AG08395 (cell line): ENCODE results near the gene POMT2.
A peak's percentile ranks its signal among the peaks of the same experiment; 100 is the strongest.
"Not testable (repeated sequence)": the region's sequence is repeated elsewhere in the genome, so short reads cannot be mapped to it uniquely, and the experiment has no call there.

Experiments
- DNase-seq: peaks from one replicate; pipeline ENCODE4 v3.0.0; 2012; ENCODE audit warnings: mixed read lengths, low spot score

POMT2 gene

DNA sequence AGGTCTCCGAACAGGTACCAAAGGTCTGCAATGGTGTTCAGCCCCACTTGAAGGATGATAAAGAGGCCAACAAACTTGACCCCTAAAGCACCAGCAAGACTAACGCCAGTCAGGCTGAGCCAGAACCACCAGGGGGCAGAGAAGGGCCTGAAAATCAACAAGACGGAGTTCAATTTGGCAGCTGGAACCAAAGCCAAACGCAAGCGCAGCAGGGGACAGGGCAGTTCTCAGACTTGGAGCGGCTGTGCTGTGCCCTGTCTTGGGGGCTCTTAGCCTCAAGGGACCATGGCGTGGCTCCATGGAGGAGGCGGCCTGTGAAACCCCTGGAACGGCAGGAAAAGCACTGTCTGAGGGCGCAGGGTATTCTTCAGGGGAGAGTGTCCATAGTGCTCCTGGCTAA, 19.6 kb downstream of the POMT2 start:
- DNase-seq, result peak; percentile 80

DNA sequence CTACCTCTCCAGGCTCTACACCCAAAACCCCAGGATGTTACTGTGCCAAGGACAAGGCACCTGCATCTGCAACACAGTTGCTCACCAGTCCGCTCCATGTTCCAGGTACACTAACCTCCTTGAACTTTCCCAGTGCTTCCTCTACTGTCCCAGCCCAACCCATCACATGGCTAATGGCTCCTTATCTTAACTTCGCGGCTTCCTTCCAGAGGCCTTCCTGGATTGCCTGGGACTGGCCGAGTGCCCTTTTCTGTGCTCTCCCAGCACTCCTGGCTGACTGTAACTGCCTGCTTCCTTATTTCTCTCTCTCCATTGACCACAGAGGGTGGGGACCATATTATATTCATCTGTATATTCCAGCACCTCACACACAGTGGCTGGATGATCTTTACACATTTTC, 20.9 kb downstream of the POMT2 start:
- DNase-seq, result no peak

DNA sequence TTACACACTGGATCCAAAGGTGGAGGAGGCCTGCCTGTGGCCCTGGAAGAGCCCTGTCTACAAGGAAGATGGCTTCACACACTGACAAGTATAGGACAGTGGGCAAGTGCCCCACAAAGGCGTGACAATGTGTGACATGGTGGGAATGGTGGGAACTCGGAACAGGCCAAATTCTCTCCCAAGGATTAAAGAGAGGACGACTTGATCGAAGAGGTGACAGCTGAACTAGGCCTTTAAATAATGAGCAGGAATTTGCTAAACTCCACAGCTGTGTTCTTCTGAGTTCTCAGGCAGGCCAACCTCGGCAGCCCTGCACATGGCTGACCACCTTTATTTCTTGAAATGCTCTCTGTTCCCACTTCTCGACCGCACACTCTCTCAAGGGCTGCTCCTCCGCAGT, 23.8 kb downstream of the POMT2 start:
- no peak for DNase-seq

DNA sequence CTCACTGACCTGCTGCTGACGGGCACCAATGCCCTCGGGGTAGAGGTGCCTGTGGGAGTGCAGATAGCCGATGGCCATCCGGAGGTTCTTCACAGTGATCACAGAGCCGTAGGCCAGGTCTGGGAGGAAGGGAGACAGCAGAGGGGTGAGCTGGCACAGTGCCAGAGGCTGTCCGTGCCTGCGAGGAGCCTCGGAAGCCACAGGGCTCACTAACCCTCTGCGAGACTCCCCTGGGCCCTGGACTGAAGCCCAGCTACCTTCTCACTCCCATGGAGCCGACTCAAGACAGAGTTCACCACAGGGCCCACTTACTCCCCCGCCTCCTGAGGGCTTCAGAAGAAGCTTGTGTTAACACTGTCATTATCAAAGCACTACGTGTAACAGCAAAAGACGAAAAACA, 24.5 kb downstream of the POMT2 start:
- no peak for DNase-seq

DNA sequence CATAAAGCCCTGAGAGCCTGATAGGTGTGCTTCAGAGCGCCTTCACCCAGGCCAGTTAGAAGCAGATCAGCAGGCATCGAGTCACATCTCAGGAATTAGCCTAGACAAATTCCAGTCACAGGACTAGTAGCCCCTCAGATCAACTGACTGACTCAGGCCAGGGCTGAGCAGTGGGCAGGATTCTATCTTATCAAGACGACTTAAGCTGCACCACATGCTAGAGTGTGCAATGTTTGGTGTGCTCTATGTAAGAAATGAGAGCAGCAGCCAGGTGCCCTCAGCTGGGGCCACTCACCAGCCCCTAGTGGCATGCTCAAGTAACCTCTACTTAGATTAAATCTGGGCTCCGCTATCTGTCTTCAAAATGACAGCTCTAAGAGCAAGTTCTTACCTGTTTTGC, 30.0 kb downstream of the POMT2 start:
- peak; percentile 17 for DNase-seq

DNA sequence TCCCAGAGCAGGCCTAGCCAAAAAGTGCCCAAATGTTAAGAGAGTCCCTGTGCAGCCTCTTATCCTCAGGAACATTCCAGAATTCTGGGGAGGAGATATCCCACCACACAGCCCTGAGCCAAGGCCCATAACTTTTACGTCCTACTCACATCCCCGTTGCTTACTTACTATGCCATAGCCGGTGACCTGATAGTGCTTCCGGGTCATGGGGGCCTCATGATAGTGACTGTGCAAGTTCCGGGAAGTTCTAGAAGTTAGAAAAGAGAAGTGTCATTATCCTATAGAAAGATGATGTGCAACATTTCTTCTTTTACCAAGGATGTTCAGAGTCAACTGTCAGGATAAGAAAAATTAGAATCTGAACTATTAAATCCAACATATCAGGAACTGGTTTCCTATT, 34.1 kb downstream of the POMT2 start:
- no peak for DNase-seq

DNA sequence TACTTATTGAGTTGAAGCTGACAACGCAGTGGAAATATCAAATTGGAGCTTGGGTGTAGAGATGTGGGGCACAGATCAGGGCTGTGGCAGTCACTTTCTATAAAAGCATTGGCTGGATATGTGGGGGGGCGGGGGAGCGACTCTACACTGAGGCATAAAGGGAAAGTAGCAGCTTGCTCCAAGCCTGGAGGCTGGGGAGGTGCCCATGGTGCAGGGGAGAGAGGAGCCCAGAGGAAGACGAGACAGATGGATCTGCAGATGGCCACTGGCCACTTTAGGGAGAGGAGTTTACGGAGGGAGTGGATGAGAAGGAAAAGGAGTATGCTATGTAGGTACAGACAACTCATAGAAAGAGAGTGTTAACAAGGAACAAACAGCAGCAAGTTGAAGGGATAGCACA, 36.2 kb downstream of the POMT2 start:
- DNase-seq, result no peak

DNA sequence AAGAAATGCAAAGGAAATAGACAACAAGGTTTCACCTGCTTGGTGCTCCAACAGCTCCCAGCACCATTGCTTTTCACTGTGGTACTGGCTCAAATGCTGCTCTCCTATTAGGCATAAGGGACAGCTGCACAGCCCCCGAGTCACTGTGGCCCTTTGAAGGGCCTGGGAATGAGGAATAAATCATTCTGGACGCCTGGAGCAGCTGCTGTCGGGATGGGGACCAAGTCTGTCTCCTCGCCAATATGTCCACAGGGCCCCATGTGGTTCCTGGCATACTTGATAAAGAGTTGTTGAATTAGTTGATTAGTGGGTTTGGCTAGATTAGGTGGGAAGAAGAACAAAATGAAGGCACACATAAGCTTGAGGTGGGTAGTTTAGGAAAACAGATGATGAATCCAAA, 36.6 kb downstream of the POMT2 start:
- no peak for DNase-seq

DNA sequence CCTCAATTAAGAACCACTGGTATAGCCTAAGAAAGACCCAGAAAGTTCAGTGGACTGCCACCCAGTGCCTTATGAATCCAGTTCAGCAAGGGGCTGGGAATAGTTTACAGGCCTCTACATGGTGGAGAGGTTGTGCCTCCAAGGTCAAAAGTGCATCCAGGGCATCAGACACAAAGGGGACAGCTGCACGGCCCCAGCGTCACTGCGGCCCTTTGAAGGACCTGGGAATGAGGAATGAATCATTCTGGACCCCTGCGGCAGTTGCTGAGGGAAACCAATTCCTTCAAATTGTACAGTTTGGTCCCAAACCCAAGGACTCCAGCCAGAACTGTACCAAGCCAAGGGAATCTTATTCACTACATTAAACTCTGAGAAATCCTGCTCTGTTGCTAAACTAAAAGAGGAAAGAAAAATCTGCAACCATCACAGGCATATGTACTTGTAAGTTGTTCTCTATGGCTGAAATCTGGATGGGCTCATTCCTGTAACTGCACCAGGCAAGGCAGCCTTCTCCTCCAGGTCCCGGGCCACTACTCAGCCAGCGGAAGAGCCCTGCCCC, 38.8 kb downstream of the POMT2 start:
- no peak for DNase-seq

DNA sequence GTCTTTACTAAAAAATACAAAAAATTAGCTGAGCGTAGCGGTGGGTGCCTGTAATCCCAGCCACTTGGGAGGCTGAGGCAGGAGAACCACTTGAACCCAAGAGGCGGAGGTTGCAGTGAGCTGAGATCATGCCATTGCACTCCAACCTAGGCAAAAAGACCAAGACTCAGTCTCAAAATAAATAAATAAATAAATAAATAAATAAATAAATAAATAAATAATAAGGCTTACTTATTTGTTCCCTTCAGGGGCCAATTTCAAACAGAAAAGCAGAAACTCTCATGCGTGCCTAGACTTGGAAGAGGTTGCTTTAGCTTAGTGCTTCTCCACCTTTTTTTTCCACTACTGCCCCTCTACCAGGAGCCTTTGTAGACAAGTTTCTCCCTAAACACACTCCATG, 39.8 kb downstream of the POMT2 start:
- DNase-seq, result not testable (repeated sequence)

DNA sequence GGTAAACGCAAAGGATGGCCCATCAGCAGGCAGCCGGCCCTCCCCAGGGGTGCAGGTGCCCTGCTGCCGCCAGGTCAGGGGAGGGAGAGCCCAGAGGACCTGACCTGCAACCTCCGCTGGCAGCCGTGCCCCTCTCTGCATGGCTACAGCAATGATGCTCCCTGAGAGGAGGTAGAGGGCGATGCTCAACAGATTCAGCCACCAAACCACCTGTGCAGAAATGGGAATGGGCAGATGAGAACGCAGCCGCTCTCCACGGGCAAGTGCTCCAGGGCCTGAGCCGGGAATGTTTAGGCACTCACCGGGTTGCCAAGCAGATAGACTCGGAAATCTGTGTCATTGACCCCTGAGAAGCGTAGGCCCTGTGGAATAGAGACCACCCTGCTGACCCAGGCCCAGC, 41.0 kb downstream of the POMT2 start:
- DNase-seq, result no peak

DNA sequence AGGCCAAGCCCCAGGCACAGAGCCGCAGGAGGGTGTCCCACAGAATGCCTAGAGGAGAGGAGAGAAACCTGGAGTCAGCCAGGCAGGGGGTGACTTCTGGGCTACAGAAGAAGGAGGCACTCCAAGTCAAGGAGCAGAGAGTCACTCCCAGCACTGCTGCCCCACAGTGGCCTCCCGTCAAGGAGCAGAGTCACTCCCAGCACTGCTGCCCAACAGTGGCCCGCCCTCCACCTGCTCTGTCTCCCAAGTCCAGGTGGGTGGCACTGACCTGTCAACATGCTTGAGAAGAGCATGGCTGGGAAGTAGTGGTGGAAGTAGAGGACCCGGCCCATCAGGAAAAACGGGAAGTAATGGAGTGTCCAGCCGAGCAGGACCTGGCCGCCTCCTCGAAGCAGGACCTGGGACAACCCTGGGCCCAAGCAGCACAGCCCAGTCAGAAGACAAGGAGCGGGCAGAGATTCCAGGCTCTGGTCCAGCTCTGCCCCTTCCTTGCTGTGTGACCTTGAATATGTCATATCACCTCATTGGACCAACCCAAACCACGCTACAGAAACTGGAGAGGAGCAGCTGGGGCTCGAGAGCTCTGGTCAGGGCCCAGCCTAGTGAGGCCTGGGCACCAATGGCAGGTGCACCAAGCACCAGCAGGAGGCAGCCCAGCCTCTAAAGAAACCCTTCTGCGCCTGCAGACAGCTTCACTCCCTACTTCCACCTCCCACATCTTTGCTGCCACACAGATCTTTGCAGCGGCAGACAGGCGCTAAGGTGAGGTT, 42.0 kb downstream of the POMT2 start:
- DNase-seq, result no peak

DNA sequence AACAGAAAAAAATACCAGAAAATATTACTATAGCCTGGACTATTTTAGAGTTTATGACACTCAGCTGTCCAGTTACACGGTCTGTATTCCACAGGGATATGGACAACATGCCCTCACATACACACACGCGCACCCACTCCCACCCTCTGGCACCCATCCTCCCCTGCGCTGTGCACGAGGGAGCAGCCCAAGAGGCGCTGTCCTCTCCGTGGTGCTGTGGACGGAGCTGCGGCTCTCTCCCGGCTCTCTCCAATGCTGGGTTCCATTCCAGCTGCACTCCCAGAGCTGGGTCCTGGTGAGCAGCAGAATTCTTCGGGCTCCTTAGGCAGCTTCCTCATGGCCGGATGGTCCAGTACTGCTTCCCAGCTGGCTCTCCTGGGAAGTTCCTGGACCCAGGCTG, 43.7 kb downstream of the POMT2 start:
- DNase-seq, result no peak

DNA sequence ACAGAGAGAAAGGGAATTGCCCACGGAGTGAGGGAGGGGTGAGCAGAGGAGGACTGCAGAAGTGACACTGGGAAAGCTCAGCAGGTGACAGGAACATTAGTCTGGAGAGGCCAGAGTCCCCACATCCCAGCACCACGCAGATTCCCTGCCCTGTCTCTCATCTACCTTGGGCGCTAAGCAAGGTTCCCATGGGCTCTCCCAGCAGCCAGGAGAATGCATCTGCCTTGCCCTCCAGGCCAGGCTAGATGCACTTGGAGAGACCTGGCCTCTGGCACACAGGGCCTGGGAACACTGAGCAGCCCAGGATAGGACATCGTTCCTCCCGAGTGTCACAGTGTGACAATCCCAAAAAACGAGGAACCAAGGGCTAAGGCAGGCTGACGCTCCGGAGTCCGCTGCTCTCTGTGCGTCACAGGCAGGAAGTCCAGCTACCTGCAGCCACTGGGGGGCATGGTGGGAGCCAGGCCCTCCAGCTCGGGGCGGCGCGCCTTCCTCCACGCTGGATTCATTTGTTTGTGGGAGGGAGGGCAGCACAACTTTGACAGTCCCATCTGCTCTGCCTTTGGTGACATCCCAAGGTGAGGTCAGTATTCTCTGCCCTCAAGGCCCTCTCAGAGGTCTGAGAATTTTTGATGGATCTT, 44.3 kb downstream of the POMT2 start:
- DNase-seq, result no peak

DNA sequence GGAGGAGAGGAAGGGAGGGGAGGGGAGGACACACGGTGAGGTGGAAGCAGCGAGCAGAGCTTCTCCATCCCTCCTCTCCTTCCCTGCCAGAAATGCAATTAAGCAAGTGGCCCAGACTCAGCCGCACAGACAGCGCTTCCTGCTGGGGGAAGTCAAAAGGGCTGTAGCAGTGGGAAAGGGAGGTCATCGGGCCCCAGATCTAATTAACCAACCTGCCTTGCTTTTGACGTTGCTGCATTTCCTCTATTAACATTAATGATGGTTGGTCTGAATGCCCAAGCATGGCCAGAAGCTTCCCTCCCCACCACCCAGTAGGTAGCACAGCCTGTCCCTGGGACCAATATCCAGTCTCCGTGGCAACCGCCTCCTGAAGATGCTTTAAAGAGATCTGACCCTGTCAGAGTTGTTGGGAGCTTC, 45.1 kb downstream of the POMT2 start:
- no peak for DNase-seq

DNA sequence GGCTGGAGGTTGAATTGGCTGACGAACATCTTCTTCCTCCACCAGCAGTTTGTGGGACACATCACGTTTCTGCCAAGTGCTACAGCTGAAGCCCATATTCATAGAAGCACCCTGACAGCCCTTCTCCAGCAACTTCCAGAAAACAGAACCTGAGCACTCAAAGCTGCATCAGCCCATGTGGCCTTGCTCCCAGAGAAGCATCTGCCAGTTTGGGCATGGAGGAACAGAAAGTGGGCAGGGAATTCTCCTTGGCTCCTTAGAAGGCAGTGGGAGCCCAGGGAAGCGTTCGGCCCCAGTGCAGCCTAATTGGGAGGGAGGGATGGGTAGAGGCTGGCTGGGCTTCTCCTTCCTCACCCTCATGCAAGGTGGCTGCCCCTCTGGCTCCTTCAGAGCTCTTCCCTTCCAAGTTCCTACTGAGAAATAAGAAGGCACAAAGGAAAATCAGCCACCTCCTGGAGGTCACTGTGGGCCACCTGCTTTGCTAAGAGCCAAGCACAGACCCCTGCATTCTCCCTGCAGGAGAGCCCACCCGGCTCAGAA, 45.6 kb downstream of the POMT2 start:
- no peak for DNase-seq

DNA sequence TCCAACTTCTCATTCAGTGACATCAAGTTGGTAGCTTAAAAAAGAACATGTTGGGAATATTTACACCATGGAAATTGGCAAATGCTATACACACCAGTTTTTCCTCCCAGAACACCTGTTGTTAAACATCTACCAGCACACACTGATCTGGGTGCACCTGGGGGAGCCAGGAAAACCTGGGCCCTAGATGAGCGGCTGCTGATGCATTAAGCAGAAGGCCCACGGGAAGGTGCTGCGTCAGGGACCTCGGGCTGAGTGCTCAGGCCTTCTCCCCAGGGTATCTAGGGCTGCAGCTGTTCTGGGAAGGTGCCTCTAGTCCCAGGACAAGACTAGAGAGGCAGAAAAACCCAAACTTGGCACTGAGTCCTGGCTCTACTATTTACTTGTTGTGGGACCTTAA, 46.9 kb downstream of the POMT2 start:
- DNase-seq, result no peak

DNA sequence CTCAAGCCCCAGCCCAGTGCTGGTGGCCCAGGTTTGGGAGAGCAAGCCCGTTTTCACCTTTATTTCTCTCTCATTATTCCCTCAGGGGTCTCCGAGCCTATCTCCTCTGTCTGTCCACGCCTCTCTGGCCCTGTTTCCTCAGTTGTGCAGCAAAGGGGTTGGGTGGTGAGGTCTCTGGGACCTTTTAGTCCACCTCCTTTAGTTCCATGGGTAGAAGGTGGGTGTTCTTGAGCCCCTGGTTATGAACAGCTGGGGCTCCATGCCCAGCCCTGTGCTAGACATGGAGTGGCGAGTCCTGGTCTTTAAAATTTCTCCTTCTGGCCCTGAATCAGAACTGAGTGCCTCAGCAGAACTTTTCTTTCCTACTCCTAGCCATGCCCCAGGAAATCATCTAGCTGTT, 48.4 kb downstream of the POMT2 start:
- DNase-seq, result no peak

DNA sequence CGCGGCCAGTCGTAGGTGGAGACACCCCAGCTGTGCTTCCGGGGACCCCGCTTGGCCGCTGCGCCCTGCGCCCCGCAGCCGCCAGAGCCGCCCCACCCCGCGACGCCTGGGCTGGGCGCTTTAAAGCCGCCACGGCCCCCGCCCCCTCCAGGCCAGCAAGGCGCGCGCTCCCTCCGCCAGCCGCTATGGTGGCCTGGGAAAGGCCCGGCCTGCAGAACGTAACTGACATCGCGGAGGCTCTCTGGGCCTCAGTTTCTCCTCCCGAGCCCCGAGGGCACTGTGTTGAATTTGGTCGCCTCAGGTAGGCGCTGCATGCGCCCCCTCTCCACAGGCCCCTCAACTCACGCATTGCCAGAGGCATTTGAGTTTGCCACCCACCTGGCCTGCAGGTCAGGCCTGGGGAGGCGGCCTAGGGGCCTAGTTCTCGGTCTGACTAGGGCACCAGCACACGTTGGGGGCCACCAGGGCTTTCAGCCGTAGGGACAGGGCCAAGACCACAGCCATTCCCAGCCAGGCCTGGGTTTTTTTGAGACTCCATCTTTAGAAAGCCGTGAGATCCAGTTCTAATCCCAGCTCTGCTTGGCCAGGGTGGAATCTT, 49.5 kb downstream of the POMT2 start, which contains the start of gene NGB:
NGB (minus strand) TSS at position 94 of the 598 bp plus-strand sequence. CDS start 269 bp downstream, outside the sequence.
- DNase-seq, result no peak

DNA sequence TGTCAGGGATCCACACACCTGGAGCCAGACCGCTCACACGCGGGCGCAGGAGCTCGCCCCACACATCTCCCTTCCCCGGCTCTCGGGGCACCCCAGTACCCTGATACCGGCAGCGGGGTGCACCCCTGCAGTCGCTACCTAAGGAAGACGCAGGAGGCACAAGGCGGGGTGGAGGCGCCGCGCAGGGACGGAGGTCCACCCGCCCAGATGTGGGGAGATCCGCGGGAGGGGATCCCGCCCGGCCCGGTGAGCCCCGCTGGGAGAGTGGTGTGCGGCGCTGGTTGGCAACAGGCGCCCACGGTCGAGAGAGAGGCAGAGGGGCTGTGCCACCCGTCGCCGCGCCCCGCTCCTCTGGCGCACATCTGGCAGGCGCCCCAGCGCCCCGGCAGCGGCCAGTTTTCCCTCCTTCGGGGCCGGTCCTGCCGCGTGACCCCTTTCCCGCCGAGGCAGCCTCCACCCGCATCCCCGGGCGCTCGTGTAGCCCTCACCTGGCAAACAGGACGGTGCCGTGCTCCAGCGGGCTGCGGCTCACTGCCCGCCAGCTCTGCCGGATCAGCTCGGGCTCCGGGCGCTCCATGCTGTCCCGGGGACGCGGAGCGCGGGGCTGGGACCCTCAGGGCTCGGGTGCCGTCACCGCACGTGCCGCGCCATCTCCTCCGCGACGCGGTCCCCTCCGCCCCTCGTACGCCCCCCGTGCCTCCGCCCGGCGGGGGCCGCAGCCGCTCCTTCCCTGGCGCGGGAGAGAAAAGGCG, 50.1 kb downstream of the POMT2 start:
- no peak for DNase-seq

DNA sequence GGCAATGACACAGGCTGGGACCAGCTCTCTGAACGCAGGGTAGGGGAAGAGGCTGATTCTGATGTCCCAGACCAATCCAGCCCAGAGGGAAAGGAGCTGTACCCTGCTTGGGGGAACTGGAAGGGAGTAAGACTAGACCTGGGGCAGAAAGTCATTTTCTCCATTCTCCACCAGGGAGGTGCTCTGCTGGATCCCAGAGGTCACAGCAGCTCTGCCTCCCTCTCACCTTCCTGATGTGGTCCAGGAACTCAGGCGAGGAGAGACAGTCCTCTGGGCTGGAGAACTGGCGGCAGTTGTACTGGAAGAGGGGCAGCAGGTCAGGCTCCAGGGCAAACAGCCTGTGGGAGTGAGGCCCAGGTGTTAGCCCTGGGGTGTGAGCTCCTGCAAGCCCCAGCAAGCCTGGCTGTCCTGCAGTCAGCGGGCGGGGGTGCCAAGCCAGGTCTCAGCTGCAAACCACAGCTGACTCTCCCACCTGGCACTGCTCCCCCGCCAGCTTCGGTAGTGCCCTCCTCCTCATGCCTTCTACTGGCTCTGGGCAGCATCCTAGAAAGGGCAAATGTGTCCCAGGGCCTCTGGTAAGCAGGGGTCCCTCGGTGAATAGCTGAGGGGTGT, 51.6 kb downstream of the POMT2 start:
- DNase-seq, result no peak
